GM13976 (cell line): ENCODE data around the gene SLC19A1.

Experiments used
- DNase-seq: peaks from one replicate; pipeline ENCODE4 v3.0.0; 2012; ENCODE audit warnings: low spot score
- in situ Hi-C: fragments of 300-500 bp; cut with MboI; formaldehyde crosslinking; loops from one replicate; pipeline ENCODE4 v1.12.0; 2022; ENCODE audit warnings: low sequenced_read_pairs, mixed read lengths, inconsistent platforms; ENCODE audit not compliant: unreplicated experiment
- TF ChIP-seq, protein P1 (sequence below): IDR thresholded peaks from 2 replicates; pipeline ENCODE4 v1.5.1; 2012; ENCODE audit warnings: borderline replicate concordance, mild to moderate bottlenecking; ENCODE audit not compliant: insufficient read depth; ENCODE audit errors: extremely low read depth, missing control alignments, control extremely low read depth

Gene SLC19A1

DNA sequence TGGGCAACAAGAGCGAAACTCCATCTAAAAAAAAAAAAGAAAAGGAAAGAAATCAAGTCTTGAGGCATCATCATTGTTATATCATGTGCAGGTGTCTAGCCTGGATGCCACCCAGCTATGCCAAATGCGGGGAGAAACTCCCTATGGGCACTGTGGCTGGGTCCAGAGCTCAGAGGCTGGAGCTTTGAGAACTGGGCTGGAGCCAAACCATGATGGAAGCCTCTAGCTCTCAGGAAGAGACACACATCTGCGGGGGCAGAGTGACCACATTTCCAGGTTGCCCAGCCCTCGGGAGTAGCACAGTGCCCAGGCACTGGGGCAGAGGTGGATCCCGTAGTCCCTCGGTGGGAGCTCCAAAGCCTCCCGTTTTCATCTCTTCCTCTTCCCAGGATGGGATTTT, 78.4 kb downstream of the SLC19A1 start:
- in situ Hi-C loops: no loop called here
- DNase-seq: no peak

GRCh38 chr21:45461806-45462341, 80.4 kb downstream of the SLC19A1 start:
- in situ Hi-C loops: no loop called here
- no peak for DNase-seq
- TF ChIP-seq, protein P1, sequence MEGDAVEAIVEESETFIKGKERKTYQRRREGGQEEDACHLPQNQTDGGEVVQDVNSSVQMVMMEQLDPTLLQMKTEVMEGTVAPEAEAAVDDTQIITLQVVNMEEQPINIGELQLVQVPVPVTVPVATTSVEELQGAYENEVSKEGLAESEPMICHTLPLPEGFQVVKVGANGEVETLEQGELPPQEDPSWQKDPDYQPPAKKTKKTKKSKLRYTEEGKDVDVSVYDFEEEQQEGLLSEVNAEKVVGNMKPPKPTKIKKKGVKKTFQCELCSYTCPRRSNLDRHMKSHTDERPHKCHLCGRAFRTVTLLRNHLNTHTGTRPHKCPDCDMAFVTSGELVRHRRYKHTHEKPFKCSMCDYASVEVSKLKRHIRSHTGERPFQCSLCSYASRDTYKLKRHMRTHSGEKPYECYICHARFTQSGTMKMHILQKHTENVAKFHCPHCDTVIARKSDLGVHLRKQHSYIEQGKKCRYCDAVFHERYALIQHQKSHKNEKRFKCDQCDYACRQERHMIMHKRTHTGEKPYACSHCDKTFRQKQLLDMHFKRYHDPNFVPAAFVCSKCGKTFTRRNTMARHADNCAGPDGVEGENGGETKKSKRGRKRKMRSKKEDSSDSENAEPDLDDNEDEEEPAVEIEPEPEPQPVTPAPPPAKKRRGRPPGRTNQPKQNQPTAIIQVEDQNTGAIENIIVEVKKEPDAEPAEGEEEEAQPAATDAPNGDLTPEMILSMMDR: no peak

More for the DNA sequence above, 78.4 kb downstream of the SLC19A1 start:
- TF ChIP-seq, protein P1: no peak

- no peak for DNase-seq
- in situ Hi-C loops: no loop called here
- TF ChIP-seq, protein P1: no peak
Measured at GRCh38 chr21:45461369-45461750, 80.9 kb downstream of the SLC19A1 start.

DNA sequence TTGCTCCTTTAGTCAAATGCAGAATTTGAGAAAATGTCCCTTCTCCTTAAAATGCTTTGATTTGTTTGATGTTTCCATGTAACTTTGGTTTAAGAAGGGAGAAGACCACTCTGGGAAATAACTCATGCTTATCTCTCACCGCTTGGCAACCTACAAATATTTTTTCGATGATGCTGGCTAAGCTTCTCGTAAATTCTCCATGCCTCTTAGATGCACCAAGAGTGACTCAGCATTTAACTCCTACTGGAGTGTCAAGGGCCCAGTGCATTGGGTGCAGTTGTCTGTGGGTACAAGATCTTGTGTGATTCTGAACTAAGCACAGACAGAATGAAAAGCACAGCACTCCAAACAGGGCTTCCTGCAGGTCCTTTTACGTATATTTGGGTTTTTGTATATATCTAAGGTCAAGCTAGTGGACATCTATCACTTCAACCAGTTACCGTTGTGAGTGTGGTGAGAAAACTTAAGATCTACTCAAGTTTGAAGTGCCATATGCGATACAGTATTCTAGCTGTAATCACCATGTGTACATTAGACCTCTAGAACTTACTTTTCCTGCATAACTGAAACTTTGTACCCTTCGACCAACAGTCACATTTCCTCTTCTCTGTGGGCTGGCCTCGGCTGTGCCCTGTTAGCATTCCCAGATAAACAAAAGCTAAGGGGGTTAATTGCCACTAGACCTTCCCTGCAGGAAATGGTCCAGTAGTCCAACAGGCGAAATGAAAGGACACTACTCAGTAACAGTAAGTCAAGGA, 81.5 kb downstream of the SLC19A1 start:
- TF ChIP-seq, protein P1: no peak
- no peak for DNase-seq
- in situ Hi-C loops: no loop called here

DNA sequence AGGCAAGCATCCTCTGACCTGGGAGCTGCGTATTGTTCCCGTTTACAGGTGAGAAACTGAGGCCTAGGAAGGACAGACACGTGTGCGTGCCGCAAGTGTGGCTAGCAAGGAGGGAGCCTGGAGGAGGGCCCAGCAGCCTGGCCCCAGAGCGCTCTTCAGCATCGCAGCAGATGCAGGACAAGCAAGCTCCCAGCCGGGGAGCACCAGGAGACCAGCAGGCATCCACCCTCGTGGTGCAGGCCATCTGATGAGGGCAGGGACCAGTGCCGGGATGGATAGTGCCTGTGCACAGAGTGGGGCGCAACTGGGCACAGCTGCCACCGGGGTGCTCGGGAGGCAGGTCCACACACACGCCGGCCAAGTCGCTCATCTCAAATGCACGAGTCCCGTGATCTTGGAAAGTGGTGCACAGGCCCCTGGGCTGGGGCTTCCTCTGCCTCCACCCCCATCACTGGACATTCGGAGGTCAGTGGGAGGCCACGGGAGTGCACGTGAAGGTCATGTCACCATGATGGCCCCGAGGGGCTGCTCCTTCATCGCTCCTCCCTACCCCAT, 82.2 kb downstream of the SLC19A1 start:
- DNase-seq: no peak
- in situ Hi-C loops: no loop called here
- TF ChIP-seq, protein P1: no peak

- DNase-seq: no peak
- in situ Hi-C loops: no loop called here
- TF ChIP-seq, protein P1: no peak
Measured at GRCh38 chr21:45459171-45460010, 82.8 kb downstream of the SLC19A1 start.
